ENCODE results near the gene CCRL2.

Gene CCRL2

DNA sequence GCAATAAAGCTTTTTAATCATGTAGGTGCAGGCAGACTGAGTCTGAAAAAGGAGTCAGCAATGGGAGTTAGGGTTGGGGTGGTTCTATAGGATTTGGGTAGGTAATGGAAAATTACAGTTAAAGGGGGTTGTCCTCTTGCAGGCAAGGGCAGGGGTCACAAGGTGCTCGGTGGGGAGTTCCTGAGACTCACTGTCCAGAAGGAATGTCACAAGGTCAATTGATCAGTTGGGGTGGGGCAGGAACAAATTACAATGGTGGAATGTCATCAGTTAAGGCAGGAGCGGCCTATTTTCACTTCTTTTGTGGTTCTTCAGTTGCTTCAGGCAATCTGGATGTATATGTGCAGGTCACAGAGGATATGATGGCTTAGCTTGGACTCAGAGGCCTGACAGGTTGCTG is 14.0 kb upstream of the CCRL2 start:
- DNase-seq (ENCODE audit: insufficient read length, low spot score): no peak
- TF ChIP-seq, protein P1, sequence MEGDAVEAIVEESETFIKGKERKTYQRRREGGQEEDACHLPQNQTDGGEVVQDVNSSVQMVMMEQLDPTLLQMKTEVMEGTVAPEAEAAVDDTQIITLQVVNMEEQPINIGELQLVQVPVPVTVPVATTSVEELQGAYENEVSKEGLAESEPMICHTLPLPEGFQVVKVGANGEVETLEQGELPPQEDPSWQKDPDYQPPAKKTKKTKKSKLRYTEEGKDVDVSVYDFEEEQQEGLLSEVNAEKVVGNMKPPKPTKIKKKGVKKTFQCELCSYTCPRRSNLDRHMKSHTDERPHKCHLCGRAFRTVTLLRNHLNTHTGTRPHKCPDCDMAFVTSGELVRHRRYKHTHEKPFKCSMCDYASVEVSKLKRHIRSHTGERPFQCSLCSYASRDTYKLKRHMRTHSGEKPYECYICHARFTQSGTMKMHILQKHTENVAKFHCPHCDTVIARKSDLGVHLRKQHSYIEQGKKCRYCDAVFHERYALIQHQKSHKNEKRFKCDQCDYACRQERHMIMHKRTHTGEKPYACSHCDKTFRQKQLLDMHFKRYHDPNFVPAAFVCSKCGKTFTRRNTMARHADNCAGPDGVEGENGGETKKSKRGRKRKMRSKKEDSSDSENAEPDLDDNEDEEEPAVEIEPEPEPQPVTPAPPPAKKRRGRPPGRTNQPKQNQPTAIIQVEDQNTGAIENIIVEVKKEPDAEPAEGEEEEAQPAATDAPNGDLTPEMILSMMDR (IDR thresholded peaks at IDR 0.05; ENCODE audit: insufficient read depth, missing control alignments): no peak
- FAIRE-seq: no peak

DNA sequence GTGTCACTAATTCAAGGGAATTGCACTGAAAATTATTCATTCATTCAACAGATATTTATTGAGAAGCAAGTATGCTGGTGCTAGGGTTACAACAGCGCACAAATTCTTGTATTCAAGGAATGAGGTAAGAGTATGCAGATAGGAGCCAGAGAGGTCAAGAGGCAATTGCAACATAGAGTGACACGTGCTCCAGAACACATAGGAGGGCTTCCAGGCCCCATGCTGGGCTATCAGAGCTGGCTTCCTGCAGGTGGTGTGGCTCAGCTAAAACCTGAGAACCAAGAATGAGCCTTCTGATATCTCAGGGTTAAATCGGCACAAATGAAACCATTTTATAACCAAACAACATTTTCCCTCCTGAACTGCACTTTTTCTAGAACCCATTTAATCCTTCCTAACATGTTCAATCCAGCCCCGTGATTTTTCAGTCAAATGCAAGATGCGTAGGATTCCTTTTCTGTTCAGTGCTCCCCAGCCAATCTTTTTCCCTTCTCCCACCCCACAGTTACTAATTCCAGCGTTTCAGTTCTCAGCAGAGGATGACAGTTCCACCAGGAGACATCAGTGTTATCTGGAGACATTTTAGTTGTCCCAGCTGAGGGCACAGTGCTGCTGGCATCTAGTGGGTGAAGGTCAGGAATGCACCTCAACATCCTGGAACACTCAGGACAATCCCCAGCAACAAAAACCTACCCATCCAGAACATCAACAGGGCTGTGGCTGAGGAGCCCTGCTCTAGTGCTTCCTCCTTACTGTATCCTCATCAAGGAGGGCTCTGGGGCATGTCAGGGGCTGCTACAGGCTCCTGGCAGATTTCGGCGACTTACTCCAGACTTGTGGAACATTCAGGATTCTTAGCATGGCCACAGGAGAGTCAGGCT is 13.3 kb upstream of the CCRL2 start:
- DNase-seq (ENCODE audit: insufficient read length, low spot score) (no peak), FAIRE-seq (no peak)
- TF ChIP-seq, protein P1 (IDR thresholded peaks at IDR 0.05; ENCODE audit: insufficient read depth, missing control alignments): no peak

DNA sequence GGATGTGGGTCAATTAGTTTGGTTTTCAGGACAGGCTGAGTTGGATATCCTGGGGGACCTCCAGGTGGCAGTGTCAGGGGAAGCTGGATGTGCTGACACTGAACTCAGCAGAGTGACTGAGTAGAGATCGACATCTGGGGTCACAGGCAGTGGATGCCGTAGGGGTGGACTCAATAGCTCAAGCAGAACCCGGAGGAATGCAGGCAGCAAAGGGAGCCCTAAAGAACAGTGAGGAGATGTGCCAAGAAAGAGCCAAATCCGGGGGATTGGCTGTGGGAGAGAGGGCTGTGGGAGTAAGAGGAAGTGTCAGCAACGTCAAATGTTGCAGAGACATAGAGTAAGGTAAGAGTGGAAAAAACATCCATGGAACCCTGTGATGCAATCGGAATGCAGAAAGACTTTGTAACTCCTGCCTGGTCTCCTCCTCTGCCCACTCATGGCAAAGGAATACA is 11.8 kb upstream of the CCRL2 start:
- TF ChIP-seq, protein P1 (IDR thresholded peaks at IDR 0.05; ENCODE audit: insufficient read depth, missing control alignments): no peak
- DNase-seq (ENCODE audit: insufficient read length, low spot score) (no peak), FAIRE-seq (no peak)

DNA sequence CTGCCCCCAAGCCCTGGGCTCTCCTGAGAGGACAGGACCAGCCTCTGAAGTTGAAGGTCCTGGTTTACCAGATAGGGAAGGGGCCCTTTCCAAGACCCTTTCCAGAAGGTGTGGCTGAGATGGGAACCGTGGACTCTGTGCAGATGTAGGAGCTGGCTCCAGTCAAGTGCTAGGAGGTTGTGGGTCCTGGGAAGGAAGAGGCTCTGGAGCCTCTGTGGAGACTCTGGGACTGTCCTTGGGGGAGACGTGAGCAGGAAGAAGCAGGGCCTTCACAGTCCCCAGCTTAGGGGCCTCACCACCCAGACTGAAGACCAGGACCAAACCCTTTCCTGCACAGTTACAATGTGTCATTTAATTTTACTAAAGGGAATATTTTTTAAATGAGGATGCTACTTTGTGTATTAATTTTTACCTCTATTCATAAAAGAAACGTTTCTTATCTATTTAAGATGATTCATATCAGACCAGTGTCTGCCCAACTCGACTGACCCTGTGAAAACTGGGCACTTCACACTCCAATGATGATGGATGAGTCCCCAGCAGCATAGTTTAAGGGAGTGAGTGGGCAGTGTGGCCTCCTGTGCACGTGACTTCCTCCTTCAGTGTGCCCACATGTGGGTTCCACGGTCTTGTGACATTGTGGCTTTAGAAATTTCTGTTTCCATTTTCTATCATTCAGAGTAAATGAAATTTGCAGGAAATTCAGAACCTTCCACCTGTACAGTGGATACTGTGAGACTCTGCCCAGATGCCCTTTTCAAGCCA is 11.1 kb upstream of the CCRL2 start:
- FAIRE-seq (no peak), DNase-seq (ENCODE audit: insufficient read length, low spot score) (no peak)
- TF ChIP-seq, protein P1 (IDR thresholded peaks at IDR 0.05; ENCODE audit: insufficient read depth, missing control alignments): no peak

DNA sequence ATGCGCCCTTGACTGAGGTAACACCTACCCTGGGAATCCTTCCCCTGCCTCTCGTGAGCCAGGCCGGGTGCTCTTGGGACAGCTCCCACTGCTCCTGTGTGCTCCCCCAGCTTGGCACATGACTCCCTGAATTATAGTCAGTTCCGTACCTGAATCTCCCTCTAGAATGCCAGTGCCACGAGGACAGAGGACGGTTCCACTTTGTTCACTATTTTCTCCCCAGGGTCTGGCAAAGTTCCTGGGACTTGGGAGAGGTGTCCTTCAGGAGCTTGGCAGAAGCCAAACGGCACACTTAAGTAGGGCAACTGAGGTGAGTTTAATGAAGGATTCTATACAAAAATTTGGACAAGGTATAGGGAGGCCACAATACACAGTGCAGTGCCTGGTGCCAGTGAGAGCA is 9.9 kb upstream of the CCRL2 start:
- DNase-seq (ENCODE audit: insufficient read length, low spot score) (no peak), FAIRE-seq (no peak)
- TF ChIP-seq, protein P1 (IDR thresholded peaks at IDR 0.05; ENCODE audit: insufficient read depth, missing control alignments): no peak

DNA sequence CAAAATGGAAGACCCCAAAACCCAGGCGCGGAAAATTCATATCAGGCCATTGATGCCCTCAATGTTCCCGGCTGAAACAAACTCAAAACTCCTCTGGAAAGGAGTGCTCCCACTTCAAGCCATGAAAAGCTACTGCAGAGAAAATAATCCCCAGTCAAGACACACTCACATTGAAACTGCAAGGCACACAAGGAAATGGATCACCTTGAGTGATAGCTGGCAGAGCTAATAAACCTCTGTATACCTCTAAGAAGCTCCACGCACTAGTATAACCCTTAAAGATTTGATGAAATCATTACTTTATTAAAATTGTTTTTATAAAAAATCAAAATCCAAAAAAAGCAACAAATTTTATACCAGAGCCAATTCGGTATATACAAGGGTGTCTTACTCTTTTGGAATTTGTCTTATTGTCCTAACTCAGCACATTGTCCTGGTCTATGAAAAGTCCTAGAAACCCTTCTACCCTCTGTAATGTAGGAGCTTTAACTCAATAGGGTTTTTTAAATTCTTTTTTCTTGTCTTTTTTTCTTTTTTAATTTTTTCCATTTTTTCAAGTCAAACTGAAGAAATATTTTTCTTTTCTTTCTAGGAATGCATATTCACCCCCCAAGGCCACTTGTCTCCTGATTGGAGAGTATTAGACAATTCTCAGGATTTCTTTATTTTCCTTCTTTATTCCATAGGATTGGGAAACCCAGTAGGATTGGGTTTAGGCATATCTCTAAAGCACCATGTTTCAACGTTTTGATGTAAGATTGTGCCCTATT is 8.7 kb upstream of the CCRL2 start:
- DNase-seq (ENCODE audit: insufficient read length, low spot score) (no peak), FAIRE-seq (no peak)
- TF ChIP-seq, protein P1 (IDR thresholded peaks at IDR 0.05; ENCODE audit: insufficient read depth, missing control alignments): no peak

Measured in D721Med (cell line).